Neural cell (in vitro differentiated cells): ENCODE data around the gene PDLIM5. TPM values are rescaled to one million over a fixed set of nuclear protein-coding genes. Genes with fewer than 3 reads are reported as not detected.

Experiments used
- H2AFZ ChIP-seq: fragments of 200-600, 300-800 bp; sonication (generic), shearing (Covaris generic); 2 replicates; pipeline ENCODE4 v1.6.0; 2014; ENCODE audit warnings: low read depth, mild to moderate bottlenecking, antibody characterized with exemption, low read length, moderate library complexity
- H3F3A ChIP-seq: fragments of 200-600 bp; shearing (Covaris generic); 2 replicates; pipeline ENCODE4 v1.6.1; 2016; ENCODE audit warnings: mild to moderate bottlenecking, moderate library complexity, mixed read lengths, antibody characterized with exemption, low read length; ENCODE audit not compliant: insufficient read depth, poor library complexity, severe bottlenecking
- H3K27ac ChIP-seq: fragments of 200-600, 300-800 bp; sonication (generic), shearing (Covaris generic); 2 replicates; pipeline ENCODE4 v1.5.1; 2014; ENCODE audit warnings: mild to moderate bottlenecking, low read length, moderate library complexity
- H3K27me3 ChIP-seq: fragments of 300-800, 200-600 bp; sonication (generic), shearing (Covaris generic); 2 replicates; pipeline ENCODE4 v1.6.0; 2014; ENCODE audit warnings: mild to moderate bottlenecking, low read depth, low read length, moderate library complexity; ENCODE audit not compliant: insufficient read depth
- H3K36me3 ChIP-seq: fragments of 300-800, 200-600 bp; sonication (generic), shearing (Covaris generic); 2 replicates; pipeline ENCODE4 v1.5.1; 2014; ENCODE audit warnings: mild to moderate bottlenecking, antibody characterized with exemption, low read length, moderate library complexity; ENCODE audit not compliant: insufficient read depth
- H3K4me2 ChIP-seq: fragments of 300-800, 200-600 bp; sonication (generic), shearing (Covaris generic); 2 replicates; pipeline ENCODE4 v1.6.0; 2014; ENCODE audit warnings: mild to moderate bottlenecking, low read length
- H3K4me3 ChIP-seq: fragments of 300-800, 200-600 bp; sonication (generic), shearing (Covaris generic); 2 replicates; pipeline ENCODE4 v1.5.1; 2014; ENCODE audit warnings: mild to moderate bottlenecking, low read length, moderate library complexity
- H3K79me2 ChIP-seq: fragments of 200-600 bp; shearing (Covaris generic); replicated peaks from 2 replicates; pipeline ENCODE4 v1.6.0; 2014; ENCODE audit warnings: mild to moderate bottlenecking, low read length, moderate library complexity; ENCODE audit not compliant: insufficient read depth
- H3K9ac ChIP-seq: fragments of 300-800, 200-600 bp; sonication (generic), shearing (Covaris generic); 2 replicates; pipeline ENCODE4 v1.6.1; 2016; ENCODE audit warnings: mild to moderate bottlenecking, low read length, mixed read lengths
- H3K9me2 ChIP-seq: fragments of 200-600 bp; shearing (Covaris generic); 2 replicates; pipeline ENCODE4 v1.6.1; 2016; ENCODE audit warnings: mild to moderate bottlenecking, low read length, mixed read lengths; ENCODE audit not compliant: insufficient read depth
- H3K9me3 ChIP-seq: fragments of 200-600, 300-800 bp; sonication (generic), shearing (Covaris generic); 2 replicates; pipeline ENCODE4 v1.6.1; 2016; ENCODE audit warnings: mild to moderate bottlenecking, mixed run types, low read length, moderate library complexity, mixed read lengths
- H4K20me1 ChIP-seq: fragments of 200-600 bp; shearing (Covaris generic); 2 replicates; pipeline ENCODE4 v1.6.1; 2016; ENCODE audit warnings: mild to moderate bottlenecking, mixed run types; ENCODE audit not compliant: insufficient read depth
- CTCF ChIP-seq: fragments of 450-650 bp; IDR thresholded peaks from 2 replicates; pipeline ENCODE4 v1.5.1; 2014; ENCODE audit warnings: antibody characterized with exemption, mild to moderate bottlenecking, moderate library complexity; ENCODE audit not compliant: poor library complexity, severe bottlenecking
- EP300 ChIP-seq: fragments of 450-650 bp; conservative IDR thresholded peaks from 2 replicates; pipeline ENCODE4 v1.6.1; 2014; ENCODE audit warnings: antibody characterized with exemption, mild to moderate bottlenecking, moderate library complexity; ENCODE audit not compliant: poor library complexity, severe bottlenecking
- EZH2 ChIP-seq: fragments of 200-600, 300-800 bp; shearing (Covaris generic), sonication (generic); IDR thresholded peaks from 2 replicates; pipeline ENCODE4 v1.6.1; 2014; ENCODE audit warnings: antibody characterized with exemption, low read length, borderline replicate concordance, mild to moderate bottlenecking; ENCODE audit not compliant: insufficient read depth, poor library complexity, severe bottlenecking
- POLR2AphosphoS5 ChIP-seq: IDR thresholded peaks from 2 replicates; pipeline ENCODE4 v1.6.1; 2012
- RAD21 ChIP-seq: fragments of 450-650 bp; conservative IDR thresholded peaks from 2 replicates; pipeline ENCODE4 v1.6.1; 2014; ENCODE audit warnings: antibody characterized with exemption, mild to moderate bottlenecking, moderate library complexity
- SMC3 ChIP-seq: fragments of 450-650 bp; conservative IDR thresholded peaks from 2 replicates; pipeline ENCODE4 v1.6.1; 2014; ENCODE audit warnings: antibody characterized with exemption, mild to moderate bottlenecking, moderate library complexity; ENCODE audit not compliant: poor library complexity
- polyA plus RNA-seq: library from polyadenylated mRNA; depleted of rRNA; stranded (reverse); fragments of >200 nt; gene quantifications from 2 replicates; pipeline ENCODE4 v1.2.3, GENCODE V29; 2014
- TF ChIP-seq, protein P1 (sequence below): IDR thresholded peaks from 2 replicates; pipeline ENCODE4 v1.6.1; 2012; ENCODE audit warnings: borderline replicate concordance

Gene PDLIM5
- polyA plus RNA-seq, 1 donor from 2014 or later: 1.6 TPM

DNA sequence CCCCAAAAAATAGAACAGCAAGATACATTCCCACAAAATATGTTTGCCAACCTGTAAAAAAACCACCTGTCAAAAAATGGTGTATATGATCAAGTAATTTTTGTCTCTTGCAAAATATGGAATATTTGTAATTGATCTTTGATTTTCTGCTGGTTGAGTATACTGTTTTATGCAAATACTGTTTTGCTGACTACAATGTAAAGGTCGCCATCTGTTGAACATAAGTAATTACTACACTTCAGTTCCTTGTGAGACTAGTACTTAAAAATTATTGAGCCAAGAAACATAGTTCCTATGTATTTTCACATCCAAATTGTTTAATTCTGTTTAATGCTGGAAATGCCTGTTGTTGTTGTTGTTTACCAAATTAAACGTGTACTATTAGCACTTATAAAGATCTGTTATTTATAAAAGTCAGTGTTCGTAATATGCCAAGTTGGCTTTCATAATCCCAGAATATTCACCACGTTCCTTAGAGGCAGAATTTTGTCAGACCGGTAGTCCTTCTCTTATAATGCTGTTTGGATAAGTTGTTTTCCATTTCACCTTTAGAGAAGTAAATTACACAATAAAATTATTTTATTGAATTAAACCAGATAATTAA is 144.2 kb downstream of the PDLIM5 start:
- H2AFZ ChIP-seq: no peak overlapping the region
- no peaks in the 10 kb centered on the region for H4K20me1 ChIP-seq
- no peaks in the 10 kb centered on the region for H3F3A ChIP-seq
- H3K9ac ChIP-seq: no peak overlapping the region
- no peaks in the 10 kb centered on the region for H3K79me2 ChIP-seq
- no peaks in the 10 kb centered on the region for H3K36me3 ChIP-seq
- H3K9me2 ChIP-seq: no peaks in the 10 kb centered on the region
- H3K27me3 ChIP-seq: no peaks in the 10 kb centered on the region
- no peak overlapping the region for H3K27ac ChIP-seq
- H3K4me2 ChIP-seq: no peak overlapping the region
- no peak overlapping the region for H3K4me3 ChIP-seq
- H3K9me3 ChIP-seq: no peaks in the 10 kb centered on the region
- TF ChIP-seq SMC3 (peak; percentile 87), EP300 (no peak), CTCF (peak; percentile 84), RAD21 (peak; percentile 88)

GRCh38 chr4:94598758-94599157 is 147.0 kb downstream of the PDLIM5 start:
- H3K36me3 ChIP-seq: no peaks in the 10 kb centered on the region
- no peak overlapping the region for H3K4me3 ChIP-seq
- no peaks in the 10 kb centered on the region for H3K27me3 ChIP-seq
- no peaks in the 10 kb centered on the region for H4K20me1 ChIP-seq
- H3K9me2 ChIP-seq: no peaks in the 10 kb centered on the region
- no peaks in the 10 kb centered on the region for H3F3A ChIP-seq
- TF ChIP-seq CTCF: no peak
- TF ChIP-seq EZH2: no peak
- TF ChIP-seq, protein P1, sequence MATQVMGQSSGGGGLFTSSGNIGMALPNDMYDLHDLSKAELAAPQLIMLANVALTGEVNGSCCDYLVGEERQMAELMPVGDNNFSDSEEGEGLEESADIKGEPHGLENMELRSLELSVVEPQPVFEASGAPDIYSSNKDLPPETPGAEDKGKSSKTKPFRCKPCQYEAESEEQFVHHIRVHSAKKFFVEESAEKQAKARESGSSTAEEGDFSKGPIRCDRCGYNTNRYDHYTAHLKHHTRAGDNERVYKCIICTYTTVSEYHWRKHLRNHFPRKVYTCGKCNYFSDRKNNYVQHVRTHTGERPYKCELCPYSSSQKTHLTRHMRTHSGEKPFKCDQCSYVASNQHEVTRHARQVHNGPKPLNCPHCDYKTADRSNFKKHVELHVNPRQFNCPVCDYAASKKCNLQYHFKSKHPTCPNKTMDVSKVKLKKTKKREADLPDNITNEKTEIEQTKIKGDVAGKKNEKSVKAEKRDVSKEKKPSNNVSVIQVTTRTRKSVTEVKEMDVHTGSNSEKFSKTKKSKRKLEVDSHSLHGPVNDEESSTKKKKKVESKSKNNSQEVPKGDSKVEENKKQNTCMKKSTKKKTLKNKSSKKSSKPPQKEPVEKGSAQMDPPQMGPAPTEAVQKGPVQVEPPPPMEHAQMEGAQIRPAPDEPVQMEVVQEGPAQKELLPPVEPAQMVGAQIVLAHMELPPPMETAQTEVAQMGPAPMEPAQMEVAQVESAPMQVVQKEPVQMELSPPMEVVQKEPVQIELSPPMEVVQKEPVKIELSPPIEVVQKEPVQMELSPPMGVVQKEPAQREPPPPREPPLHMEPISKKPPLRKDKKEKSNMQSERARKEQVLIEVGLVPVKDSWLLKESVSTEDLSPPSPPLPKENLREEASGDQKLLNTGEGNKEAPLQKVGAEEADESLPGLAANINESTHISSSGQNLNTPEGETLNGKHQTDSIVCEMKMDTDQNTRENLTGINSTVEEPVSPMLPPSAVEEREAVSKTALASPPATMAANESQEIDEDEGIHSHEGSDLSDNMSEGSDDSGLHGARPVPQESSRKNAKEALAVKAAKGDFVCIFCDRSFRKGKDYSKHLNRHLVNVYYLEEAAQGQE: no peak
- TF ChIP-seq POLR2AphosphoS5: no peak
- no peak overlapping the region for H2AFZ ChIP-seq
- no peaks in the 10 kb centered on the region for H3K79me2 ChIP-seq
- no peak overlapping the region for H3K4me2 ChIP-seq
- H3K9me3 ChIP-seq: no peaks in the 10 kb centered on the region
- H3K9ac ChIP-seq: no peak overlapping the region
- no peak overlapping the region for H3K27ac ChIP-seq
